ENCODE measurements around the gene SOX2. TPM values are rescaled to one million over a fixed set of nuclear protein-coding genes. Genes with fewer than 3 reads are reported as not detected.

The SOX2 gene
- total RNA-seq, 3 donors from 2014 or later = under 0.01 to 0.16 TPM; not detected in 1

DNA sequence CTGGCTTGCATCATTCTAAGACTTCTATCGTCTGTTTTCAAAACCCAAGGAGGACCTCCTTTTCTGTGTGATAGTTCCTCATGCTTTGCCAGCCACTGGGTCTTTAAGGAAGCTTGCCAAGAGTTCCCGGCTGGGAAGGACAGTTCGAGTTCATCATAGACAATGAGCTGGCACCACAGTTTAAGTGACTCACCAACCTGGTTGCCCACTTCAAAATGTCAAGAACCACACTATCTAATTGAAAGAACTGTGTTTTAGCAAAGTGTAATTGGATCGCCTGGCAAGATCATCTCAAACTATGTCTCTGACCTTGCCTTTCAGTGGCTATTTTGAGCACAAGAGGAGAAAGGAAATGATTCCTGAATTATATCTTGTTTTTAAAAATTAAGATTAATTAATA is 27.9 kb downstream of the SOX2 start:
- intact Hi-C loops (cut with DNase I; ENCODE audit: low total_unique reads) = no loop called here
- Histone ChIP-seq H3K27ac (no peak overlapping the region), H3K9me3 (no peaks in the 10 kb centered on the region), H3K27me3 (no peaks in the 10 kb centered on the region), H3K4me1 (no peaks in the 10 kb centered on the region), H3K36me3 (no peaks in the 10 kb centered on the region), H3K4me3 (no peak overlapping the region)
- no peak for DNase-seq (ENCODE audit: low spot score in 2 of 2)
- TF ChIP-seq POLR2A (IDR thresholded peaks at IDR 0.05) (no peak), POLR2AphosphoS5 (IDR thresholded peaks at IDR 0.05) (no peak)
- TF ChIP-seq, protein P1, sequence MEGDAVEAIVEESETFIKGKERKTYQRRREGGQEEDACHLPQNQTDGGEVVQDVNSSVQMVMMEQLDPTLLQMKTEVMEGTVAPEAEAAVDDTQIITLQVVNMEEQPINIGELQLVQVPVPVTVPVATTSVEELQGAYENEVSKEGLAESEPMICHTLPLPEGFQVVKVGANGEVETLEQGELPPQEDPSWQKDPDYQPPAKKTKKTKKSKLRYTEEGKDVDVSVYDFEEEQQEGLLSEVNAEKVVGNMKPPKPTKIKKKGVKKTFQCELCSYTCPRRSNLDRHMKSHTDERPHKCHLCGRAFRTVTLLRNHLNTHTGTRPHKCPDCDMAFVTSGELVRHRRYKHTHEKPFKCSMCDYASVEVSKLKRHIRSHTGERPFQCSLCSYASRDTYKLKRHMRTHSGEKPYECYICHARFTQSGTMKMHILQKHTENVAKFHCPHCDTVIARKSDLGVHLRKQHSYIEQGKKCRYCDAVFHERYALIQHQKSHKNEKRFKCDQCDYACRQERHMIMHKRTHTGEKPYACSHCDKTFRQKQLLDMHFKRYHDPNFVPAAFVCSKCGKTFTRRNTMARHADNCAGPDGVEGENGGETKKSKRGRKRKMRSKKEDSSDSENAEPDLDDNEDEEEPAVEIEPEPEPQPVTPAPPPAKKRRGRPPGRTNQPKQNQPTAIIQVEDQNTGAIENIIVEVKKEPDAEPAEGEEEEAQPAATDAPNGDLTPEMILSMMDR (IDR thresholded peaks at IDR 0.05) = no peak

DNA sequence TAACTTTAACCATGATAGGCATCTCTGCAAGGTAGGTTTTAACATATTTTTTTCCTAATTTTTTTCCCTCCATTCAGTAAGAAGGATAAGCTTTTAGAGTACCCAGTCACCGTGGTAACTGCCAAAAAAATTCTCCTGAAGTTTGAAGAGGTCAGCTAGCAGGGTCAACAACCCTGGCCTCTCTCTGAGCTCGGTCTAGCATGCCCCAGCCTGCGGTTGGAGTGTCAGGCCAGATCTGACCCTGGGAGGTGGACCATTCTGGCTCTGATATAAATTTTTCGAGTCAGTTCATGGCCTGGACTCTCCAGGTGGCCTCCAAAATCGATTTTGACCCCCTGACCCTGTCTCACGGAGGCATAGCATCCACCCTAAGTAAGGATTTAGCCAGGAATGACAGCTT is 29.7 kb downstream of the SOX2 start:
- Histone ChIP-seq H3K36me3 (no peaks in the 10 kb centered on the region), H3K27me3 (no peaks in the 10 kb centered on the region), H3K4me1 (no peaks in the 10 kb centered on the region), H3K9me3 (no peaks in the 10 kb centered on the region), H3K4me3 (no peak overlapping the region), H3K27ac (no peak overlapping the region)
- intact Hi-C loops (cut with DNase I; ENCODE audit: low total_unique reads) = no loop called here
- DNase-seq (ENCODE audit: low spot score in 2 of 2) = no peak
- TF ChIP-seq, protein P1 (IDR thresholded peaks at IDR 0.05) = no peak
- TF ChIP-seq POLR2A (IDR thresholded peaks at IDR 0.05) = no peak
- no peak for TF ChIP-seq POLR2AphosphoS5 (IDR thresholded peaks at IDR 0.05)

- Histone ChIP-seq H3K4me3 (no peak overlapping the region), H3K4me1 (no peaks in the 10 kb centered on the region), H3K36me3 (no peaks in the 10 kb centered on the region), H3K27me3 (peaks cover 0 to 5% of the 10 kb centered on the region in 2 donors), H3K27ac (no peak overlapping the region), H3K9me3 (no peaks in the 10 kb centered on the region)
- no peak for DNase-seq (ENCODE audit: low spot score in 2 of 2)
- intact Hi-C loops (cut with DNase I; ENCODE audit: low total_unique reads) = no loop called here
- TF ChIP-seq POLR2AphosphoS5 (IDR thresholded peaks at IDR 0.05) (no peak), POLR2A (IDR thresholded peaks at IDR 0.05) (no peak)
- TF ChIP-seq, protein P1 (IDR thresholded peaks at IDR 0.05) = no peak
Observed at GRCh38 chr3:181752202-181752671, 40.5 kb downstream of the SOX2 start.

GRCh38 chr3:181753391-181753790 is 41.7 kb downstream of the SOX2 start:
- peaks cover 0 to 5% of the 10 kb centered on the region in 2 donors for H3K27me3 ChIP-seq
- intact Hi-C loops (cut with DNase I; ENCODE audit: low total_unique reads) = no loop called here
- H3K9me3 ChIP-seq = no peaks in the 10 kb centered on the region
- no peak for DNase-seq (ENCODE audit: low spot score in 2 of 2)
- H3K36me3 ChIP-seq = no peaks in the 10 kb centered on the region
- H3K4me1 ChIP-seq = no peaks in the 10 kb centered on the region
- H3K4me3 ChIP-seq = no peak overlapping the region
- no peak overlapping the region for H3K27ac ChIP-seq
- TF ChIP-seq POLR2AphosphoS5 (IDR thresholded peaks at IDR 0.05) (no peak), POLR2A (IDR thresholded peaks at IDR 0.05) (no peak)
- TF ChIP-seq, protein P1 (IDR thresholded peaks at IDR 0.05) = no peak

DNA sequence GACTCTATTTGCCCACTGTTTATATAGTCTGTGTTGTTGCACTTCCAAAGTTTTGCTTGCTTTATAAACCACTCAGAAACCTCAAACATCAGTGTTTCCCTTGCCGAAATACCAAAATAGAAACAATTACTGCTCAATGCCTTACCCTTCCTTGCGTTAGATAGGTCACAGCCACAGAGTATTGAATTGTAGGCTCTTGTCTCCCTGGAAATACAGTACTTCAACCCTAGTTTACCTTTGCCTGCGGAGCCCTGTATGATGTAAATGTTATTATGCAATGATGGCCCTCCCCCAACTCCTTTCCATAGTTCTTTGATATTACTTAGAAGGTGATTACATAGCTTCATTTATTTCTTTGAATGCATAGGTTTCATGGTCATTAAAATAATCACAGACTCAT is 44.2 kb downstream of the SOX2 start:
- Histone ChIP-seq H3K9me3 (no peaks in the 10 kb centered on the region), H3K4me1 (no peaks in the 10 kb centered on the region), H3K4me3 (no peak overlapping the region), H3K27ac (no peak overlapping the region), H3K27me3 (no peaks in the 10 kb centered on the region), H3K36me3 (no peaks in the 10 kb centered on the region)
- DNase-seq (ENCODE audit: low spot score in 2 of 2) = no peak
- intact Hi-C loops (cut with DNase I; ENCODE audit: low total_unique reads) = no loop called here
- no peak for TF ChIP-seq POLR2A (IDR thresholded peaks at IDR 0.05)
- TF ChIP-seq POLR2AphosphoS5 (IDR thresholded peaks at IDR 0.05) = no peak
- TF ChIP-seq, protein P1 (IDR thresholded peaks at IDR 0.05) = no peak
